Hepatocyte (in vitro differentiated cells): ENCODE results near the gene NUDC. TPM values are rescaled to one million over a fixed set of nuclear protein-coding genes. Genes with fewer than 3 reads are reported as not detected.
"Not testable (repeated sequence)": the region's sequence is repeated elsewhere in the genome, so short reads cannot be mapped to it uniquely, and the experiment has no call there.

Experiments used
- DNase-seq: peaks from one replicate; pipeline ENCODE4 v3.0.0-alpha.2; 2016; ENCODE audit warnings: low spot score
- H2AFZ ChIP-seq: fragments of 200-600 bp; sonication (generic); 2 replicates; pipeline ENCODE4 v1.6.0; 2016; ENCODE audit warnings: antibody characterized with exemption, mild to moderate bottlenecking
- H3K27ac ChIP-seq: fragments of 200-600 bp; sonication (generic); 2 replicates; pipeline ENCODE4 v1.5.1; 2016; ENCODE audit warnings: mild to moderate bottlenecking
- H3K27me3 ChIP-seq: fragments of 200-600 bp; sonication (generic); 2 replicates; pipeline ENCODE4 v1.6.1; 2016
- H3K36me3 ChIP-seq: fragments of 200-600 bp; sonication (generic); replicated peaks from 2 replicates; pipeline ENCODE4 v1.5.1; 2016; ENCODE audit warnings: low read depth; ENCODE audit not compliant: insufficient read depth
- H3K4me1 ChIP-seq: fragments of 200-600 bp; sonication (generic); 2 replicates; pipeline ENCODE4 v1.5.1; 2016; ENCODE audit warnings: mild to moderate bottlenecking, moderate library complexity; ENCODE audit not compliant: insufficient read depth
- H3K4me2 ChIP-seq: fragments of 200-600 bp; sonication (generic); 2 replicates; pipeline ENCODE4 v1.6.0; 2016
- H3K4me3 ChIP-seq: fragments of 200-600 bp; sonication (generic); 2 replicates; pipeline ENCODE4 v1.5.1; 2016; ENCODE audit warnings: mild to moderate bottlenecking
- H3K79me2 ChIP-seq: fragments of 200-600 bp; sonication (generic); 2 replicates; pipeline ENCODE4 v1.6.0; 2017; ENCODE audit warnings: mild to moderate bottlenecking
- H3K9me2 ChIP-seq: fragments of 200-600 bp; sonication (generic); replicated peaks from 2 replicates; pipeline ENCODE4 v1.6.0; 2017; ENCODE audit warnings: mild to moderate bottlenecking; ENCODE audit not compliant: insufficient read depth
- H3K9me3 ChIP-seq: fragments of 200-600 bp; sonication (generic); 2 replicates; pipeline ENCODE4 v1.5.1; 2016; ENCODE audit warnings: low read depth, mild to moderate bottlenecking
- H4K20me1 ChIP-seq: fragments of 200-600 bp; sonication (generic); 2 replicates; pipeline ENCODE4 v1.6.0; 2016; ENCODE audit warnings: mild to moderate bottlenecking; ENCODE audit not compliant: insufficient read depth, poor library complexity, severe bottlenecking
- CTCF ChIP-seq: fragments of 200-600 bp; sonication (generic); IDR thresholded peaks from 2 replicates; pipeline ENCODE4 v1.5.1; 2016; ENCODE audit warnings: antibody characterized with exemption, mild to moderate bottlenecking; ENCODE audit not compliant: poor library complexity
- EZH2 ChIP-seq: fragments of 200-600 bp; sonication (generic); IDR thresholded peaks from 2 replicates; pipeline ENCODE4 v1.6.1; 2016; ENCODE audit warnings: antibody characterized with exemption, mild to moderate bottlenecking, borderline replicate concordance
- EZH2phosphoT487 ChIP-seq: fragments of 200-600 bp; sonication (generic); IDR thresholded peaks from one replicate; pipeline ENCODE4 v1.6.1; 2018; ENCODE audit warnings: antibody characterized with exemption, mild to moderate bottlenecking, low read depth, moderate library complexity; ENCODE audit not compliant: unreplicated experiment, severe bottlenecking
- WGBS: methylation state at CpG from one replicate; pipeline ENCODE4 v1.1.6; 2016; ENCODE audit warnings: low lambda C conversion rate; ENCODE audit errors: missing lambda C conversion rate; 5-methylcytosine and 5-hydroxymethylcytosine counted together
- polyA plus RNA-seq: library from polyadenylated mRNA; unstranded; fragments of >200 nt; fragmentation: Nextera tagmentation; extraction: Ambion mirVana; gene quantifications from 2 replicates; pipeline ENCODE4 v1.2.1, GENCODE V29; 2016
- total RNA-seq: library from RNA; depleted of rRNA; stranded (reverse); fragments of >200 nt; gene quantifications from 2 replicates; pipeline ENCODE4 v1.2.3, GENCODE V29; 2014

Gene NUDC
- total and polyA plus RNA-seq, 2 experiments from 2014 or later = 34.4 to 127 TPM

GRCh38 chr1:26986658-26987057 is 65.1 kb downstream of the NUDC start:
- H3K4me2 ChIP-seq = no peak overlapping the region
- peak overlapping the region; percentile 20 for H3K27ac ChIP-seq
- H3K4me1 ChIP-seq = peaks cover 13% of the 10 kb centered on the region
- WGBS = 63% methylated on average over 2 of the region's 2 CpGs
- DNase-seq = no peak
- H3K79me2 ChIP-seq = no peaks in the 10 kb centered on the region
- no peaks in the 10 kb centered on the region for H3K27me3 ChIP-seq
- no peaks in the 10 kb centered on the region for H3K9me2 ChIP-seq
- H2AFZ ChIP-seq = no peak overlapping the region
- no peaks in the 10 kb centered on the region for H3K9me3 ChIP-seq
- no peaks in the 10 kb centered on the region for H4K20me1 ChIP-seq
- TF ChIP-seq EZH2 (no peak), CTCF (no peak), EZH2phosphoT487 (no peak)
- no peaks in the 10 kb centered on the region for H3K36me3 ChIP-seq
- H3K4me3 ChIP-seq = no peak overlapping the region

GRCh38 chr1:26989403-26990109 is 68.0 kb downstream of the NUDC start:
- not testable (repeated sequence) for H3K9me2 ChIP-seq, H3K79me2 ChIP-seq, H2AFZ ChIP-seq, H3K4me3 ChIP-seq, H3K27me3 ChIP-seq, DNase-seq, H4K20me1 ChIP-seq, H3K4me2 ChIP-seq, H3K27ac ChIP-seq, H3K36me3 ChIP-seq, H3K9me3 ChIP-seq
- peaks cover 27% of the 10 kb centered on the region for H3K4me1 ChIP-seq
- 92% methylated on average over 11 of the region's 12 CpGs for WGBS

- H3K27ac ChIP-seq = peak overlapping the region; percentile 92
- H2AFZ ChIP-seq = no peak overlapping the region
- WGBS = 44% methylated on average over 10 of the region's 10 CpGs
- H3K27me3 ChIP-seq = no peaks in the 10 kb centered on the region
- no peaks in the 10 kb centered on the region for H3K36me3 ChIP-seq
- no peak overlapping the region for H3K4me3 ChIP-seq
- TF ChIP-seq EZH2 = no peak
- peak; percentile 6 for TF ChIP-seq CTCF
- no peaks in the 10 kb centered on the region for H3K9me2 ChIP-seq
- peak; percentile 68 for DNase-seq
- H3K4me1 ChIP-seq = peaks cover 43% of the 10 kb centered on the region
- peaks cover 8% of the 10 kb centered on the region for H4K20me1 ChIP-seq
- H3K9me3 ChIP-seq = no peaks in the 10 kb centered on the region
- peak overlapping the region; percentile 13 for H3K4me2 ChIP-seq
- peaks cover 22% of the 10 kb centered on the region for H3K79me2 ChIP-seq
Observed at GRCh38 chr1:26991310-26992116, 70.0 kb downstream of the NUDC start.
